GM21526 (cell line): ENCODE results near the gene GLDC.

Experiments used
- ATAC-seq: cut with Tn5 transposase; IDR thresholded peaks from one replicate; pipeline ENCODE4 v1.9.1; 2021; ENCODE audit warnings: moderate library complexity; ENCODE audit not compliant: unreplicated experiment, low FRiP score

GLDC gene

DNA sequence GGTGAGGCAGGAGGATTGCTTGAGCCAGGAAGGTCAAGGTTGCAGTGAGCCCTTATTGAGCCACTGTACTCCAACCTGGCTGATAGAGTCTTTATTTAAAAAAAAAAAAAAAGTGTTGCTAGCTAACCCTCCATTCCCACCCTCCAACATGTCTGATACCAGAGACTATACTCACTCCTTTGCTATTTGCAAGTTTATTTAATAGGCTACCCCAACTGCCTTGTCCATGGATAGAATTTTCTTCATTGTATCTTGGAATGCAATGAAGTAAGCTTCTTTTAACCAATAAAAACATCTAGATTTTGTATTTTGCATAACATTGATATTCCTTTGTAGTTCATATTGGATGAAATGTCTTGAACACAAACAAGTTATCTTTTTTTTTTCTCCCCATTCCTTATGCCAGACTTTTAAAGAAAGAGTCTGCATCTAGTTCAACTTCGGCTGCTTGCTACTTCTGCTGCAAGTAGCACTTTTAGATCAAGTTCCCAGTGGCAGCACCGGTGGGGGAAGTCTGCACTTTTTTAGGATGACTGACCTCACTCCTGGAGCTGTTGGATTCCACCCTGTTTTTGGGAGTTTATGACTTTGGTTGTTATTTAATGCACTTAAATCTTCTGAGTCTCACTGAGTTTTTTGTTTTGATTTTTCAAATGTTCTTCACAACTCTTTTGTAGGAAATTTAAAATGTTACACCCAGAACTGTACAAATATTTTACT is 120.0 kb downstream of the GLDC start:
- no peak for ATAC-seq

DNA sequence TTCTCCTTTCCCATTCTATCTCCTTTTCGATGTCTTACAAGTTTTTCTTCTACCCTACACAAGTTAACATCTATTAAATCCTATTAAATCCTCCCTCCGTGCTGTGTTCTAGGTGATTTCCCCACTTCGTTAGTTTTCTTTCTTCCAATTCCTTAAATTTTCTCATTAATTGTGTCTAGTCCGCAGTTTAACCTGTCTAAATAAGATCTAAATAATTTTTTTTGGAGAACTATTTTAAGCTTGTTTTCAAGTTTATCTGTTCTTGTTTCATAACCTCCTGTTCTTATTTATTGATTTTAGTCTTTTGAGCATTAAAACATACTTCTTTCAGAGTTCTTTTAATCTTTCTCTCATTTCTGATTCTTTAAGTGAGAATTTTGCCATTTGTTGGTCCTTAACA is 123.3 kb downstream of the GLDC start:
- ATAC-seq, result no peak

DNA sequence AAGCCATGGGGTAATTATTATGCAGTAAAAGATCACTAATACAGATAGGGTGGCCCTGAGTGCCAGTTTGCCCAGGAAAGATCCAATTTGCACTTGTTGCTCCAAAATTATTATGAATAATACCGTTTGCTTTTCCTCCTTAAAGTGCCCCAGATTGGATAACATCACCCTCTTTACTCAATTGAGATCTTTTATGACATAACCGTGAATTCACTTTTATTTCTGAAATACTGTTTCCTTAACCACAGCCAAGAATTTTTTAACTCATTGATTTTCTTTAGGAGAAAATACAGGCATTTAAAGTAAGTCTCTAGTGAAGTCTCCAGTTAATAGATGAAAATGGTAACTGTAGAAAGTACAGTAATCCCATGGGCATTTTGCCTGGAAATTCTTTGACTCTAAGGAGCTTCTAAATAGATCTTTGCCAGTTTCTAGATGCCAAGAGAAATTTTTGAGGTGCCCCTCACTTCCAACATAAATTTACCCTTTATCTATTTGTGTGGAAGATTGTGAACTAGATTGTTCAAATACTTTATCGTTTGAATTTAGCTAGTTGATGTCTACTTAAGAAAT is 133.4 kb downstream of the GLDC start:
- ATAC-seq, result no peak

DNA sequence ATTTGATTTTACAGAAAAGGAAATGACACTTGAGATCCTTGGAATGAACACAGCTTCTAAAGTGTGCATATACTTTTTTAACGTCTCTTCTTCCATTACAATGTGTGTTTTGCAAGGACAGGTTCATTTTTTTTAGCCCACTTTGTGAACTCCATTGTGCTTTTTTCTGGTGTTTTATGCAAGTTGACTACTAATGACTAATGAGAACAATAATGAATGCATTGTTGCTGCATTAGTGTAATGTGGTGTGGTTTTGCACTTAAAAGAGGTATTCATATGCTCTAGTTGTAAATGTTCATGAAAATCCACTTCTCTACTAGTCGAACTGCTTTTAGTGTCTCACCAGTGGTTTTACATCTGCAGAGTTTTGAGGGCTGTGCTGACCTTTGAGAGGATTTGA is 139.0 kb downstream of the GLDC start:
- no peak for ATAC-seq

DNA sequence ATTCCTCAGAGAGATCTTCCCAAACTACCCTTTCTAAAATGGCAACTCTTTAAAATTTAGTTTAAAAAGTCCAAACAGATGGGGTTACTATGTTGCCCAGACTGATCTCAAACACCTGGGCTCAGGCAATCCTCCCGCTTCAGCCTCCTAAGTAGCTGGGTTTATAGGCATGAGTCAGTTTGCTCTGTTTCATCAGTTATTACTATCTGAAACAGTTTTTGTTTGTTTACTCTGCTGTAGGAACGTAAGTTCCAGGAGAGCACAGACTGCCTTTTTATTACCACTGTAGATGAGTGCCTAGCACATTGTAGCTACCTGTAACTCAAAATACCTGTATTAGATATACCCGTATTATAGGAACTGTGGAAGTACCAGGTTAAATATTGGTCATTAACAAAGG is 143.1 kb downstream of the GLDC start:
- ATAC-seq, result no peak

DNA sequence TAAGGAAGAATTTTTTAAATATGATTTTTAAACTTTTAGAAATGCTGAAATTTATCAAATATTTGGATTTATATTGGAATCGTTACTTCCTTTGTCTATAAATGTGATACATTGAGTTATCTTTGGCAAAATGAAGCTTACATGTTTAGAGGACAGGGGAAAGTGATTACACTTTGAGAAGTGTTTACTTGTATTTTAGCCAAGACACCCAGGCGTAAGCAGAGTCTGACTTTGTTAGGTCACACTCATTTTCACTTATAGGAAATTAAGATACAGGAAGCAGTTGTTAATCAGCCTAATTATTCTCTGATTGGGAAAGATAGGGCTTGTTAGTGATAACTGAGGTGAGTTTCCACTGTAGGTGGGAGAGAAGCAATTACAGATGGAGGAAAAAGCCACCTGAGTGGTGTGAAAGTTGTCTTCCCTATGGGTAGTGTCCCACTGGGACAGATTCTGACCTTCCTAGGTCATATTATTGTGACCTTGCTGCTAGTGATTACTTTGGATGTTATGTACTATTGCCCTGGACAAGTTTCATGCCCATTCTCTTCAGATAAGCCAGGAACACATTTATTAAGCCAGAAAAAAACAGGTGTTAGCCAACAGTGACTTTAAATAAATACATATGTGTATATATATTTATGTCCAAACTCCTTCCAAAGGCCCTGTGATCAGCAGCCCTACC is 143.9 kb downstream of the GLDC start:
- no peak for ATAC-seq

DNA sequence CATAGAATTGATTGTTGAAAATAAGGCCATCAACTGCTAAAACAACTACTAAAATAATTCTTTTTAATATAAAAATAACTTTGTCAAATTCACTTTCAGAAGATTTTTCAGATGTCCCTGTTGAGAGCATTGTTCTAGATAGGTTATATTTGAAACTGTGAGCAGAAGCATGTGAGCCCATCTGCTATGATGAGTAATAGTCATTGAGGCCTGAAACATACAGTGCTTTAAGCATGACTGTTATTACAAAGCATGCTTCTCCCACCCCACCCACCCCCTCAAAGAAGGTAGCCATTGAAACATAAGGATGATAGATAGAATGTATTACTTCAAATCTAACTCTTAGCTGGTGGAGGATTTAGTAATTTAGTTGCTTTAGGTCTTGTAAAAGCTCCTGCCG is 146.5 kb downstream of the GLDC start:
- no peak for ATAC-seq

DNA sequence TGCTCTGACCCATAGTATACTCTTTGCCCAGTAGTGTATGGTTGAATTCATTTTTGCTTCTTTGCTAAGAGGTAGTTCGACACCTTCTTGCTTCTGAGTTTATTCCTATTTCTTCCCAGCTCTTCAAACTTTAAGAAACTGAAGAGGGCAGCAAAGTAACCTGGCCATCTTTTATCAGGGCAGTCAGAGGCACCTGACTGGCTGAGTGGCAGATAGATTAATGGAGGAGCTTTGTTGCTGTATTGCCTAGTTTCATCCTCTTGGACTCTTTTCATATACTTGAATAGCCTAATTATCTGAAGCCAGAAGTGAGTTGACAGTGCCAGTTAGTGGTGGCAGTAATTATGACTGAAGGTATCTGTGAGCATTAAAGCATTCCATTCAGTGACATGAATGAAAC is 150.1 kb downstream of the GLDC start:
- no peak for ATAC-seq

DNA sequence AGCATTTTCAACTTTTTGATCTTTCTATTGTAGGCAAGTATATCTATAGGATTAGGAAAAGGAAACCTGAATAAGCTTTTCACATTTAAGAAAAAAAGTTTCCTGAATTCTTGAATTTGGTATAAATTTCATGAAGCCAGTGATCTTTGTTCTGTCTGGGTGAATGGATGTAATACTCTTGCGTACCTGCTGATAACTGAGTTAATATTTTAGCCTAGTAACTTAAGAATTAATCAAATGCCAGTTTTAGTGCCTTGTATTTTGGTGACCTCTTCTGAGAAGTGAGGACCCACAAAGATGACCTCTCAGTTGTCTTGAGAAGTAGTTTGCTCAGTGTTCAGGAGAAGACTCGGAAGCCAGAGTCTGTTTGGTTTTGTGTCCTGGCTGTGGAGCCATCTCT is 154.7 kb downstream of the GLDC start:
- ATAC-seq, result no peak

DNA sequence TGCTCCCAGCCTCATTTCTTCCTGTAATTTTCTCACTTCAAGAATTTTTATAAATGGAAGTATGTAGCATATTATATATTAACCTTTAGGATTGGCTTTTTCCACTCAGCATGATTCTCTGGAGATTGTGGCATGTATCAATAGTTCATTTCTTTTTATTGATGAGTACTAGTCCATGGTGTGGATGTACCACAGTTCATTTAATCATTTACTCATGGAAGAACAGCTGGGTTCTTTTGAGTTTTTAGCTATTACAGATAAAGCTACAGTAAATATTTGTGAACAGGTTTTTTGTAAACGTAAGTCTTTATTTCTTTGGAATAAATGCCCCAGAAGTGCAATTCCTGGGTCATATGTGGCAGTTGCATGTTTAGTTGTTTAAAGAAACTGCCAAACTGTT is 156.4 kb downstream of the GLDC start:
- no peak for ATAC-seq

DNA sequence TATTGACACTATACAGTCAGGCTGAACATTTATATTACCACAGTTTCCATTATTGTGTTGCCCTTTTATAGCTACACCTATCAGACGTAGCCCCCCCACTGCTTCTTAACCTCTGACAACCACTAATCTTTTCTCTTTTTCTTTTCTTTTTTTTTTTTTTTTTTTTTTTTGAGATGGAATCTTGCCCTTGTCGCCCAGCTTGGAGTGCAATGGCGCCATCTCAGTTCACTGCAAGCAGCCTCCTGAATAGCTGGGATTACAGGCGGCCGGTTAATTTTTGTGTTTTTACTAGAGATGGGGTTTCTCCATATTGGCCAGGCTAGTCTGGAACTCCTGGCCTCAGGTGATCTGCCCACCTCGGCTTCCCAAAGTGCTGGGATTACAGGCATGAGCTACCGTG is 157.1 kb downstream of the GLDC start:
- ATAC-seq, result no peak

DNA sequence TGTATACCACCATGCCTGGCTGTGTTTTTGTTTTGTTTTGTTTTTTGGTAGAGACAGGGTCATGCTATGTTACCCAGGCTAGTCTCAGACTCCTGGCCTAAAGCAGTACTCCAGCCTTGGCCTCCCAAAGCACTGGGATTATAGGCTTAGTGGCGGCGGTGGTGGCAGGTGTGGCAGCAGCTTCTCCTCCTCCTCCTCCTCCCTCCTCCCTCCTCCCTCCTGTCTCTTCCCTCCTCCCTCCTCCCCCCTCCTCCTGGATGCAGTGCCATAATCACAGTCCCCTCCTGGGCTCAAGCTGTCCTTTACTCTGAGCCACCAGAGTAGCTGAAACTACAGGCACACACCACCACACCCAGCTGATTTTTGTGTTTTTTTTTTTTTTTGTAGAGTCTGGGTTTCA is 161.3 kb downstream of the GLDC start:
- no peak for ATAC-seq
